Measurements from ENCODE around the gene EDEM2.

Gene EDEM2

GRCh38 chr20:35108921-35109320 is 38.2 kb downstream of the EDEM2 start:
- TF ChIP-seq CTCF (IDR thresholded peaks at IDR 0.05; ENCODE audit: borderline replicate concordance, insufficient read depth, low read depth, low read length), result no peak
- no peak overlapping the region for H3K4me3 ChIP-seq (ENCODE audit: low read depth, low read length)

- TF ChIP-seq CTCF (IDR thresholded peaks at IDR 0.05; ENCODE audit: borderline replicate concordance, insufficient read depth, low read depth, low read length), result no peak
- no peak overlapping the region for H3K4me3 ChIP-seq (ENCODE audit: low read depth, low read length)
Observed at GRCh38 chr20:35106827-35107380, 40.2 kb downstream of the EDEM2 start.

- no peak for TF ChIP-seq CTCF (IDR thresholded peaks at IDR 0.05; ENCODE audit: borderline replicate concordance, insufficient read depth, low read depth, low read length)
- no peak overlapping the region for H3K4me3 ChIP-seq (ENCODE audit: low read depth, low read length)
Observed at GRCh38 chr20:35104685-35105295, 42.3 kb downstream of the EDEM2 start.

GRCh38 chr20:35101620-35102019 is 45.5 kb downstream of the EDEM2 start:
- TF ChIP-seq CTCF (IDR thresholded peaks at IDR 0.05; ENCODE audit: borderline replicate concordance, insufficient read depth, low read depth, low read length), result no peak
- H3K4me3 ChIP-seq (ENCODE audit: low read depth, low read length), result no peak overlapping the region

- no peak overlapping the region for H3K4me3 ChIP-seq (ENCODE audit: low read depth, low read length)
Observed at GRCh38 chr20:35093267-35093884, 53.8 kb downstream of the EDEM2 start.

GRCh38 chr20:35092524-35093266 is 54.4 kb downstream of the EDEM2 start, which contains the start of gene TRPC4AP:
TRPC4AP (minus strand) TSS chr20:35092807; CDS start chr20:35092781, 26 bp downstream.
- peak within 1 kb of the TSS; percentile 70 for H3K4me3 ChIP-seq (ENCODE audit: low read depth, low read length)
- peak; percentile 98 for TF ChIP-seq CTCF (IDR thresholded peaks at IDR 0.05; ENCODE audit: borderline replicate concordance, insufficient read depth, low read depth, low read length)

More at GRCh38 chr20:35093267-35093884, 53.8 kb downstream of the EDEM2 start:
- no peak for TF ChIP-seq CTCF (IDR thresholded peaks at IDR 0.05; ENCODE audit: borderline replicate concordance, insufficient read depth, low read depth, low read length)

Measured in GM12875 (cell line).